KG1 (cell line): ENCODE data around the gene MEF2C.

Experiments used
- DNase-seq: peaks from one replicate; lab custom pipeline; 2025; lab: John Stamatoyannopoulos, UW

Gene MEF2C

GRCh38 chr5:88888291-88888690 lies 5.3 kb upstream of the MEF2C start:
- DNase-seq = no peak

DNA sequence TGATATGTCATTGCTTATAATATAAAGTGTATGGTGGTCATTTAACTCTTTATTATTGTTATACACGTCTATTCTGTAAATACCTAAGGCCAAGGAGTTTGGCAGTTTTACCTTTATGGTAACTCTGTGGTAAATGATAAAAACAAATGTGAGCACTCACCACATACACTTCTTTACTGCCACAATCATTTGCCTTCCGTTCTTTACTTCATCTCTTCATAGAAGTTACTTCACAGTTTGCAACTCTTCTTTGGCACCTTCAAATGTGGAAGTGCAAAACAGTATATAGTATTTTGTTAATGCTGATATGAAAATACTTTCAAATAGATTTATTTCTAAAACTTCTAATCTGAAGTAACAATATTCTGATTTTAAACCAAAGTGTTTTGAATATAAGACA lies 4.4 kb upstream of the MEF2C start:
- peak; percentile 3 for DNase-seq

GRCh38 chr5:88886746-88887341 lies 3.9 kb upstream of the MEF2C start:
- DNase-seq = peak; percentile 3

DNA sequence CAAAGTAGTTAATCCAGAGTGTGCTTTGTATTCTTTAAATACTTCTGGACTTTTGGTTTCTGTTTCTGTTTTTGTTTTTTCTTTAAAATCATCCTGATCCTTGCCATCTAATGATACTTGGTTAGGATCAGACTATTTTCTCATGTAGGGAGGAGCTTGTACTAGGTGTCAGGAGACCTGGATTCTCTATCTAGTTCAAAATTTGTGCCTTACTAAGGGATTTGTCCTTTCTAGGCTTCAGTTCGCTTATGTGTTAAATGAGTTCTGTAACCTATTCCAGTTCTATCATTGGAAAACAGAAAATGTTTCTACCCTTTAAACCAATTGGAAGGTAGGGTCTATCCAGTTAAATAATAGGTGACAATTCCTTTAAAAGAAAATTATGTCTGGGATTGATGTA lies 3.3 kb upstream of the MEF2C start:
- DNase-seq = no peak

- no peak for DNase-seq
Observed at GRCh38 chr5:88885002-88885401, 2.0 kb upstream of the MEF2C start.

DNA sequence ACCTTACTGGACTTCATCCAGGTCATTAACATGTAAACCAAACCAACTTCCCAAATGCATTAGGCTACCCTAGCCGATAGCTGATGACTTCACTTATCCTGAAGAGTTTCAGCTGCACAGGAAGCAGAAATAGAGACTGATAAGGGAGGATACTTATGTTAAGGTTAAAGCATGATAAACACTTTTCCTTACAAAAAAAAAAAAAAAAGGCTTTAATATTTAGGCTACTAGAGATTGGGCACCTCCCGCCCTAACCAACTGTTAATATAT lies 1.6 kb upstream of the MEF2C start:
- DNase-seq = no peak

DNA sequence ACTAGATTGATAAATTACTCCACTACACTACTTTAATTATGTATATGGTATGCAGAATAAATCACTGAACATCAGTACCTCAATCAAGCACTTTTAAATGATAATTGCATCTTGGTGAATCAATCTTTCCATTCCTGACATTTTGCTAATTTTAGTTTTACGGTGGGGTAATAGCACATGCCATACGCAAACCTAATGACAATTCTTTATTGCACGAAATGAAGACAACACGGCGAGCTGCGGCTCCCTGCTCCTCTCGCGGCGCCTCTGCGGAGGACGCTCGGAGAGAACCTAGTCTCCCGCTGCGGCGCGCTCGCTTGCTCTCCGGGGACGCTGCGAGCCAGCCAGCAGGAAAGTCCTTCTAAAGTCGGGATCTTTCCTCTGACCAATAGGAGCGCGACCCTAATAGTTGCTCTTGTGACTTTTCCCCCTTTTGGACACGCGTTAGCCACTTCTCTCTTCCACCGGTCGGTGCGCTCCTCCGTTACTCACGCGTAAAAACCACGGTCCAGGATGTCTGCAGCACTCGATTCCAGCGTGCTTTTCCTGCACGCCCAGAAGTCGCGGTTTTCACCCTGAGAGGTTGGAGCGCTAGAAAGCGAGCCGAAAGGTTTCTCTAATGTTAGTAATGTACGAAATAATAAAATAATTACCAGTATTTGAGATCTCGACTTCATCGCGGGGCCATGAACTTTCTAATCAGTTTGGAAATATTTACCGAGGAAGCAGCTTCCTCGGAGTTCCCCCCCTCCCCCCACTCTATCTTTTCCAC lies 1.0 kb upstream of the MEF2C start:
- DNase-seq = peak; percentile 6

DNA sequence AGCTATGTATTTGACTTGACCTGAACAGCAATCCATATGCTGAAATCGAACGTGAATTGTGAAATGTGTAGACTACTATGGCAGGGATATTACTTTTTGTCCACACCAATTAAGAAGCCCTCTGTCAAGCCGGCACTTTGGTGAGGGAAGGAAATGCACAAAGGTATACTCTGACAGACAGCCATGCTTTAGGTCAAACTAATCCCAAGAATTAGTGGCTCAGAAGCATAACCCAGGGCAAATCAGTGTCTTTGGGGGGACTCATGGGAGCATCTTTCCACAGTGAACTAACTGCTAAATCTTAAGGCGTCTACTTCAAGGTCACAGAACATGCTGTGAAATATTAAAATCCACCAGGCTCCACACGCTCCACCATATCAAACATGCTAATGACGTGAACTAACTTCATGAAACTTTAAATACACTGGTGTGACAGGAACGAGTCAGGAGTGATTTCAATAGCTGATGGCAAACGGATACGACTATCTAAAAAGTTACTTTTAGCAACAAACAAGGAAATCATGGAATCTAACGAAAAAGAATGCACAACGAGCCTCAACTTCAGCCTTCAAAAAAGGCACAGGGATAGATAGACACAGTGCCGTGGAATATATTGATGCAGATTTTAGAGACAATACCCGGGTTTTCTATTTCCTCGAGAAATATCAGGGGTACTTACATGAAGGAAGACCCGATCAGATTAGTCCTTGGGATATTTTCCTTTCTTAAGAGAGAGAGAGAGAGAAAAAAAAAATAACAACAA lies 527 bp downstream of the MEF2C start:
- DNase-seq = no peak

DNA sequence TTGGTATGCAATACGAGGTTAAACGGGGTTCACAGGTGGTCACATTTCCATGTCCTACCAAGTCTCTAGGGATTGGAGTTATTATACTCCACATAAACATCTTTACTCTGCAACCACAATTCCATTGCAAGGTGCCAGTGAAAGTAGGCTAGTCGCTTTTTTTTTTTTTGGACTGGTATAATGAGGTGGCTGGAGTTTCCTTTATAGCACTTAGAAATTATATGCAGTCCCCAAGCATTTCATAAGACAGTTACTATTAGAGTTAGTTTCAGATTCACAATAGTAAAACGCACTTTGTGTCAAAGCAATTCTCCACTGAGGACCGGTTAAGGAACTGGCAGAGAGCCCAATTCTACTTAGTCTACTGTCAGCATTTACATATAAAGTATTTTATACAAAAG lies 1.4 kb downstream of the MEF2C start:
- no peak for DNase-seq

DNA sequence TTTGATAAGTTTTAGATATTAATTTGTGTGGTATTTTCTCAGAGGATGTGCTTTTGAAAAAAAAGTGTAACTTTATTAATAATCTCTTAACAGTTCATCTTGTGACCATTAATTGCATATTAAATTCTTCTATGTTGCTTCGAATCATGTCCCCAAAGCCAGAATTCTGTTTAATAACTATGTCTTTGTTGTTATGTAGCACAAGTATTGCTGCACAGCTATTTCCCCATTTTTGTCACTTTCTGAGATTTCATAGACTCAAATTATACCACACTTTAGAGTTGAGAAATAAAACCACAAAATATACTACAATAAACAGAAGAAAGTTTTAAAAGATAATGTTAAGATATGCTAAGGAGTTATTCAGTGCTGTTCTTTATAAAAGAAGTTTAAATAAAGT lies 2.8 kb downstream of the MEF2C start:
- DNase-seq = no peak

DNA sequence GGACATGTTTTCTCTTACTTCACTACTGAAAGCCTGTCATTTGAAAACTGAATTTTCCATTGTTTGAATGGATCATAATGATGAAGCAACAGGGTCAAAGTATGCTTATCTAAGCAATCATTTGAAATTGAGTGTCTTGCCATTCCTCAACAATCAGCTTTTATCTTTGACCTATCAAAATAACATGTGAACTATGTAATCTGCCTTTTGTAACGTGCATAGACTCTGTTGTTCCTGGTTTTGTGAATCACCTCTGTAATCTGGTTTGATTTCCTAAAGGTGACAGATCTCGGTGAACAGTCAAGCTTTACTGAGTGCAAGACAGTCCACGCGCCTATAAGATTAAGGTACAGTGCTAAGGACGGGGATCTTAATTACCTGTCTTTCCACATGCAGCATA lies 3.3 kb downstream of the MEF2C start:
- no peak for DNase-seq

GRCh38 chr5:88878976-88879375 lies 4.0 kb downstream of the MEF2C start:
- DNase-seq = no peak

DNA sequence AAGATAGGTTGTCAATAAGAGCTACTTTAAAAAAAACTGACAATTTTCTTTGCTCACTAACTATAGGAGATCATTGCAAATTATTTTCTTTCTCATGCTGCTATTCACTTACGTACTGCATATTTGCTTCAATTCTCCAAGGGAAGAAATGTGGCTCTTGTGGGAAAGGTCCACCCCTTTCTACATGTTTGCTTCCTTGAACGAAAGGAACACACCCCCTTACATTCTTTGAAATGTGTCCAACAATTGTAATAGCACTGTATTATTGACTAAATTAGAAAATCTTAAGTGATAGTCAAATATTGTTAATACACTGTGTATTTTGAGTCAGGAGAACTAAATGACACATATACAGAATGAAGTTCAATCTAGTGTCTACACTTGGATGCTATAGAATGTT lies 5.2 kb downstream of the MEF2C start:
- DNase-seq = no peak

- DNase-seq = no peak
Observed at GRCh38 chr5:88876714-88877113, 6.3 kb downstream of the MEF2C start.

DNA sequence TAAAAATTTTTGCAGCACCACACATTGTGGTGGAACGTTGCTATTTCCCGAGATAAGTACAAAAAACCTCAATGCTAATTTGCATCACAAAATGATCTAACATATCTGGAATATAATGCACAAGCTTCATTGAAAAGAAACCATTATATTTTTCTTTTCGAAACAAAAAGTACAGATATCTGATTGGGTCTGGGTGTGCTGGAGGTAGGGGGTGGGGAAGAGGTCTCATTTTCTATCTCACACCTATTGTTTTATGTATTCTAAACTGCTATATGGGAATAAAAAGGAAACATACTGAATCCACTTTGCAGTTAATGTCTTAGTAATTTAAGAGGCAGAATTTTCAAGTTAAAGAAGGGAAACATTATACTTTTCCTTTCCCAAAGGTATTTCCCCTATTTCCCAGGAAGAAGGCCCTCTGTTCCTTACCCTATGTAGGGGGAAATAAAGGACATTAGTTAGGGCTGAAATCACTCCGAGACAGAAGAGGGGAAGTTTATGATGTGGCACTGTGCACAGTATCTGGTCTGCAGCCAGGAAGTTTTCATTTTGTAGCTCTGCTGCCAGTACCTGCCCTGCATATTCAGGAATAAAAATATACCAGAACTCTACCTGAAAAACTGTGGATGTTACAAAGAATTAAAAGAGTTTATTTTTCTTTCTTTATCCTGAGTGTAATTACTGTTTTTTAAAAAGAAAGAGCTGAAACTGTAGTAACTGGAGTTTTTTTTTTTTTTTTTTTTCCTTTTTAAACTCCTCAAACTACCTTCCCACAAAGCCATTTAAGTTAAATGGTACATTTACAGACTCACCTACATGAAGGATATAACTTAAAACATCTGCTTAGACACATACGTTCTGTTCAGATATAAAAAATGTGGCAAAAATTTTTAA lies 7.4 kb downstream of the MEF2C start:
- no peak for DNase-seq

- no peak for DNase-seq
Observed at GRCh38 chr5:88873447-88873846, 9.5 kb downstream of the MEF2C start.

- DNase-seq = no peak
Observed at GRCh38 chr5:88872971-88873370, 10.0 kb downstream of the MEF2C start.

GRCh38 chr5:88870285-88870684 lies 12.7 kb downstream of the MEF2C start:
- no peak for DNase-seq

DNA sequence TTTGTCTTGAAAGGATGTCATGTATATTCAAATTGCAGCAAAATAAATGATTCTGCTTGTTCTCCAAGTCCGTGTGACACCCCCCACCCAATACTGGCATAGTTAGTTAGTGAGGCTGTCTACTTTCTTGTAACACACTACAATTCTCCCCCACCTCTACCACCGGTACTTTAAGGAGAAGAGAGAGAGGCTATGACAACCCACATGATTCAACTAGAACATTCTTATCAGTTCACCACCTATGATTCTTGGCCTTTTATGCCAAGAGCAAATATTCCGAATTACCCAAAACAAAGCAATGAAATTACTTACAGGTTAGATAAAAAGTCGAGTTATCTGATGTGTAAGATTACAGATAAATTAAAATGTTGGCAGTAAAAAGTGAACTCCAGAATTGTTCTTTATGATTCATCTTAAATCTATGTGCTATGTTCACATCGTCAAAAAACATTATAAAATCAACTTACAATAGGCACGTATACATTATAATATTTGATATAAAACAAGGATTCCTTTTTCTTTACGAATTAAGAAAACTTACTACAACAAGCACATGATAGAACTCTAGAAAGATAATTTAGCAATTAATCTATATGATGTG lies 14.4 kb downstream of the MEF2C start:
- DNase-seq = no peak

GRCh38 chr5:88867638-88868037 lies 15.3 kb downstream of the MEF2C start:
- DNase-seq = no peak

- no peak for DNase-seq
Observed at GRCh38 chr5:88863523-88863922, 19.5 kb downstream of the MEF2C start.

DNA sequence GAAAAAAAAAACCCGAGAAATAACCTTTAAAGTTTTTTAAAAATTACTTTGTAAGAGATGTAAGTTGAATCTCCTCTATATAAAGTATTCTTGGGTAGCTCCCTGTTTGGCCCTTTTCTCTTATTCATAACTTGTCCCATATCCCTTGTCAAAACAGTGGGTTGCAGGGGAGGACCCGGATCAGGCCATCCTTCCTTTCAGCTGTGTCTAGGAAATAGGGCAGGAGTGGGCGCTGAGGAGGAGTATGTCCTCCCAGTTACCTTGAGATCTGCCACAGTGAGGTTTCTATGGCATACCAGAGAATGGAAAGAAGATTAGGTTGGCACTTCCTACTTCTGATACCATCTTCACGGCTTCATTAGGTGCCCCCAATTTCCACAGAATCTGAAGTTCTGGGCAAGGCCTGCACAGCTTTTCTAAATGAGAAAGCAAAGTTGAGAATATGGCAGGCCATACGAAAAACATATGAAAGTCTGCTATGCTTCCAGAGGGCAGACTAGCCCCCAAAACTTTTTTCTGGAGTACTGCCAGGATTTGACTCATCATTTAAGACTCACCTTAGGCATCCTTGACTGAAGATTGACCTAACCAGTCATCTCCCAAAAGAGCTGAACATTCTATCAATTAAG lies 20.3 kb downstream of the MEF2C start:
- DNase-seq = no peak
